Stomach (tissue), 9 donors: ENCODE measurements around the gene RPTOR. TPM values are rescaled to one million over a fixed set of nuclear protein-coding genes. Genes with fewer than 3 reads are reported as not detected.

Experiments
- DNase-seq, 2 donors: peaks; one replicate each; pipeline versions ENCODE4 v3.0.0 to v3.0.0-alpha.2; 2013 to 2019
- H3K27ac ChIP-seq, 5 donors: fragments of 200-600 bp in 4 of 5; sonication (generic) in 4 of 5; one replicate each; pipeline ENCODE4 v1.5.1; 2013 to 2019; ENCODE audit warnings: mild to moderate bottlenecking in 1 of 5, moderate library complexity in 1 of 5
- H3K27me3 ChIP-seq, 3 donors: fragments of 200-600 bp; sonication (generic); one replicate each; pipeline ENCODE4 v1.5.1; 2017 to 2019; ENCODE audit warnings: mixed run types in 1 of 3
- H3K36me3 ChIP-seq, 4 donors: fragments of 200-600 bp; sonication (generic); 1 replicate in 3 of 4; 2 replicates in 1 of 4; pipeline ENCODE4 v1.5.1; 2016 to 2019
- H3K4me1 ChIP-seq, 4 donors: fragments of 200-600 bp; sonication (generic); one replicate each; pipeline ENCODE4 v1.5.1; 2016 to 2019
- H3K4me3 ChIP-seq, 4 donors: fragments of 200-600 bp; sonication (generic) in 3 of 4; one replicate each; pipeline ENCODE4 v1.5.1; 2016 to 2019; ENCODE audit warnings: mild to moderate bottlenecking in 1 of 4
- H3K9me3 ChIP-seq, 4 donors: fragments of 200-600 bp; sonication (generic); one replicate each; pipeline ENCODE4 v1.5.1; 2016 to 2019
- EP300 ChIP-seq: sonication (generic); formaldehyde crosslinking; IDR thresholded peaks from one replicate; pipeline ENCODE4 v1.6.1; 2017; ENCODE audit warnings: antibody characterized with exemption
- POLR2A ChIP-seq, 4 donors: fragments of 450-650 bp; IDR thresholded peaks; one replicate each; pipeline ENCODE4 v1.6.1; 2016; ENCODE audit warnings: antibody characterized with exemption in 4 of 4, control low read depth in 2 of 4, mild to moderate bottlenecking in 1 of 4, moderate library complexity in 1 of 4
- POLR2AphosphoS5 ChIP-seq, 3 donors: sonication (generic); formaldehyde crosslinking; IDR thresholded peaks; one replicate each; pipeline ENCODE4 v1.6.1; 2016; ENCODE audit warnings: antibody characterized with exemption in 3 of 3
- WGBS, 5 donors: extraction: QIAGEN DNeasy Blood & Tissue Kit in 3 of 5; methylation state at CpG; one replicate each; pipeline versions ENCODE4 v1.1.5 to v1.1.7; 2013 to 2018; 5-methylcytosine and 5-hydroxymethylcytosine counted together
- intact Hi-C: fragments of 100-400 bp; cut with DNase I; formaldehyde crosslinking; loops from one replicate; pipeline ENCODE4 v1.15.1; 2023; ENCODE audit warnings: low total_unique reads
- polyA plus RNA-seq, 3 donors: library from polyadenylated mRNA; stranded (reverse); fragments of 200-250 nt; gene quantifications; one replicate each; pipeline ENCODE4 v1.2.3, GENCODE V29; 2013
- total RNA-seq, 5 donors: library from RNA; depleted of rRNA; stranded (reverse); fragments of >200 nt; gene quantifications; one replicate each; pipeline versions ENCODE4 v1.1.0 to v1.2.3, GENCODE V29; 2014 to 2016
- TF ChIP-seq, protein P1 (sequence below), 7 experiments: fragments of 450-650 bp in 4 of 7; fragments of 200-600 bp in 3 of 7; sonication (generic) in 3 of 7; IDR thresholded peaks; one replicate each; pipeline ENCODE4 v1.5.1; 2016 to 2019; ENCODE audit warnings: antibody characterized with exemption in 7 of 7, control low read depth in 2 of 7, mild to moderate bottlenecking in 1 of 7
- donor health status: healthy with polysubstance abuse.
- donor health status: Bipolar disorder and iron deficiency.
- donor health status: healthy.

RPTOR gene
- total and polyA plus RNA-seq, 8 donors, result 3.8 to 103 (median 19.3) TPM

DNA sequence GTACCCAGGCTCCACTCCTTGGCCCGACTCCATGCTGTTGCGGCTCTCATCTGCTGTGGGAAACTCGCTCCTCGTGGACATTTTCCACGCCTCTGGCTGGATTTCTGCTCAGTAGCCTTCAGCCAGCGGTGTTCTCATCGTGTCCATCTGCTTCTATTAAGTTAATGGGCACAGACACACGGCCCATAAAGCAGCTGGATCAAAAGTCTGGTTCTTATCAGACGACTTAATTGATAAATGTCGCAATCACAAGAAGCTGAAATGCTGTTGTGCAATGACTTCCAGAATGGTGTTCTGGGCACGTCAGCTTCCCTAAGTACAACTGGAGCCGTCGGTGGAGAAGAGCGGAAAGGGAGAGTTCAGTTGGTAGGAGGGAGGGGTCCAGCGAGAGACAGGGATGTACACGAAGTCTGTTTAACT lies 235.3 kb downstream of the RPTOR start:
- intact Hi-C loops, result no loop called here
- H3K9me3 ChIP-seq, result no peaks in the 10 kb centered on the region
- H3K36me3 ChIP-seq, result peaks cover 0 to 18% (median 6%) of the 10 kb centered on the region in 4 donors
- peaks cover 11 to 68% (median 35%) of the 10 kb centered on the region in 4 donors for H3K4me1 ChIP-seq
- peak overlapping the region in 3 of 5 donors; percentile 62 to 67 (median 66) for H3K27ac ChIP-seq
- H3K4me3 ChIP-seq, result no peak overlapping the region
- TF ChIP-seq, protein P1, sequence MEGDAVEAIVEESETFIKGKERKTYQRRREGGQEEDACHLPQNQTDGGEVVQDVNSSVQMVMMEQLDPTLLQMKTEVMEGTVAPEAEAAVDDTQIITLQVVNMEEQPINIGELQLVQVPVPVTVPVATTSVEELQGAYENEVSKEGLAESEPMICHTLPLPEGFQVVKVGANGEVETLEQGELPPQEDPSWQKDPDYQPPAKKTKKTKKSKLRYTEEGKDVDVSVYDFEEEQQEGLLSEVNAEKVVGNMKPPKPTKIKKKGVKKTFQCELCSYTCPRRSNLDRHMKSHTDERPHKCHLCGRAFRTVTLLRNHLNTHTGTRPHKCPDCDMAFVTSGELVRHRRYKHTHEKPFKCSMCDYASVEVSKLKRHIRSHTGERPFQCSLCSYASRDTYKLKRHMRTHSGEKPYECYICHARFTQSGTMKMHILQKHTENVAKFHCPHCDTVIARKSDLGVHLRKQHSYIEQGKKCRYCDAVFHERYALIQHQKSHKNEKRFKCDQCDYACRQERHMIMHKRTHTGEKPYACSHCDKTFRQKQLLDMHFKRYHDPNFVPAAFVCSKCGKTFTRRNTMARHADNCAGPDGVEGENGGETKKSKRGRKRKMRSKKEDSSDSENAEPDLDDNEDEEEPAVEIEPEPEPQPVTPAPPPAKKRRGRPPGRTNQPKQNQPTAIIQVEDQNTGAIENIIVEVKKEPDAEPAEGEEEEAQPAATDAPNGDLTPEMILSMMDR (IDR thresholded peaks at IDR 0.05), result no peak
- TF ChIP-seq POLR2AphosphoS5 (IDR thresholded peaks at IDR 0.05), result peak; percentile 41 to 63 (median 46)
- 58 to 67% (median 63%) methylated on average over 16 of the region's 16 CpGs for WGBS, 5 donors
- no peak for DNase-seq
- H3K27me3 ChIP-seq, result no peaks in the 10 kb centered on the region

DNA sequence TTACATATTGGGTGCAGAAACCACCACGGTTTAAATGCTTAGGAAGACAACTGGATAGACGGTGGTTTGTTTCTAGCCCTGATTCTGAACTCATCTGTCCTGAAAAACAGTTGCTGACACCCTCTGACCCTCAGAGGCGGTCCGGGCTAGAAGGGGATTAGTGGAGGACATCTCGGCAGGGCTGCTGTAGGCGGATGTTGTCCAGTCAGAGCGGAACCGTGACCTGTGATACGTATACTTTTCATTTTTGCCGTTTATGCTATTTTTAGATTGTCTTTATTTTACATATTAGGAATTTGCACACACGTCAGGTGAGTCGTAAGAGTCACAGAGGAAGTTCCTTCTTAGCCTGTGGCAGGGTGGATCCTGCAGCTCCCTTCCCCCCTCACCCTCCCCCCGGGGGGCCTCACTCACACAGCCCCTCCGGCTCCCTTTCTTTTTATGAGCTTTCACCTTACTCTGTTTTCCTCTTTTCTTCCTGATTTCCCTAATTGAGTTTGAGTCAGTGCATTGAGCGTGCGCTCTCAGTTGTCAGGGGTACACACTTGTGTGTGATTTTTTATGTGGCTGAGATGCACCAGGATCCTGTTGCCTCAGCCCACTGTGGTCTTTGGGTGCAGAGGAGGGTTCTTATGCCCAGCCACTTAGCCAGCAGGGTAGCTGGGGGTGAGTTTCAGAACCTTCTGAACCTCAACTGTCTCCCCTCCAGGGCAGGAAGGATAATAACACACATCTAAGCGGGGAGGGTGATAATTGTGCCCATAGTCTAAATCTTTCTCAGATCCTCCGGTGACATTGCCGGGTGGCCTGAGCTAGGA lies 236.0 kb downstream of the RPTOR start:
- Histone ChIP-seq H3K4me3 (no peak overlapping the region), H3K27ac (peak overlapping the region in 3 of 5 donors; percentile 62 to 67 (median 66)), H3K36me3 (peaks cover 0 to 18% (median 6%) of the 10 kb centered on the region in 4 donors), H3K27me3 (no peaks in the 10 kb centered on the region), H3K9me3 (no peaks in the 10 kb centered on the region), H3K4me1 (peaks cover 11 to 62% (median 30%) of the 10 kb centered on the region in 4 donors)
- DNase-seq, result no peak
- intact Hi-C loops, result no loop called here
- WGBS, 5 donors, result 57 to 81% (median 74%) methylated on average over 19 of the region's 19 CpGs
- no peak for TF ChIP-seq EP300
- TF ChIP-seq POLR2AphosphoS5 (IDR thresholded peaks at IDR 0.05), result no peak
- TF ChIP-seq POLR2A (IDR thresholded peaks at IDR 0.05), result no peak
- TF ChIP-seq, protein P1 (IDR thresholded peaks at IDR 0.05), result no peak

DNA sequence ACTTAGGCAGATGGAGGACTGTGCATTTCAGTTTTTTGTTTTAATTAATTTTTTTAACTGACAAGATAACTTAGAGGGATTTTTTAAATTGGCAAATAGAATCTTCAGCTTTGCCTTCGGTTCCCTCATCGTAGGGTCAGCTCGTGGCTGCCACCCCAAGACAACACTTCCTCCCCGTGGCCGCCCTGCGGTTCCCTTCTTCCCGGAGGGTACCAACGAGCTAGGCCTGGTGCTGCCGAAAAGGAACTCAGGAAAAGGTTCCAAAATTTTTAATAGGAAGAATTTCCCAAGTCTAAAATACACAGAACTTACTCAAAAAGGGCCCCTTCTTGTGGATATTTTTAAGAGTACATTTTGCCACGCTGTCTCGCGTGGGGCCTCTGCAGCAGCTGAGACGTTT lies 236.6 kb downstream of the RPTOR start:
- no peak overlapping the region for H3K4me3 ChIP-seq
- intact Hi-C loops, result no loop called here
- H3K4me1 ChIP-seq, result peaks cover 11 to 62% (median 28%) of the 10 kb centered on the region in 4 donors
- H3K36me3 ChIP-seq, result peaks cover 0 to 18% (median 6%) of the 10 kb centered on the region in 4 donors
- no peak for DNase-seq
- WGBS, 5 donors, result 58 to 86% (median 83%) methylated on average over 13 of the region's 13 CpGs
- H3K27ac ChIP-seq, result peak overlapping the region in 4 of 5 donors; percentile 5 to 67 (median 64)
- TF ChIP-seq POLR2A (IDR thresholded peaks at IDR 0.05) (no peak), POLR2AphosphoS5 (IDR thresholded peaks at IDR 0.05) (no peak), EP300 (no peak)
- TF ChIP-seq, protein P1 (IDR thresholded peaks at IDR 0.05), result no peak
- no peaks in the 10 kb centered on the region for H3K9me3 ChIP-seq
- H3K27me3 ChIP-seq, result no peaks in the 10 kb centered on the region

DNA sequence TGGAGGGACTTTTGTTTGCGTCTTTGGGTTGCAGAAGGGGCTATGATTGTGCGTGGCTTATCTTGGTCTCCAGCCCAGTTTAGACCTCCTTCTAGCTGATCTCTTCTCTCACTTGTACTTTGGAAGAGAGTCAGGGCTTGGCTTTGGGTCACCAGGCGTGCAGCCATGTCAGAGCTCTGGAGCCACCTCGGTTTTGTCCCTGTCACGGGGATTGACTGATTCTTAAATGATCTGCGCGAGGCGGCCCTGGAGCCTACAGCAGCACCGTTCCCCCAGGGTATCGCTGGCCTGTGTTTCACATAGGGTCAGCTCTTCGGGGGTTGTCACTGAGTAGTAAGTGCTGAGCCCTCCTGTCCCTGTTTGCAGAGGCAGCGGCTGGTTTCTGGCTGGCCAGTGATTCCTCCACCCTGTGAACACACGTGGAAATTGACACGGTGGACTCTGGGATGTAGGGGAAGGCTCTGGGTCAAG lies 237.2 kb downstream of the RPTOR start:
- TF ChIP-seq POLR2A (IDR thresholded peaks at IDR 0.05) (no peak), POLR2AphosphoS5 (IDR thresholded peaks at IDR 0.05) (no peak), EP300 (no peak)
- TF ChIP-seq, protein P1 (IDR thresholded peaks at IDR 0.05), result no peak
- peak overlapping the region in 3 of 5 donors; percentile 5 to 66 (median 62) for H3K27ac ChIP-seq
- intact Hi-C loops, result no loop called here
- H3K27me3 ChIP-seq, result no peaks in the 10 kb centered on the region
- peaks cover 11 to 56% (median 28%) of the 10 kb centered on the region in 4 donors for H3K4me1 ChIP-seq
- peaks cover 0 to 14% (median 2%) of the 10 kb centered on the region in 4 donors for H3K36me3 ChIP-seq
- H3K4me3 ChIP-seq, result no peak overlapping the region
- H3K9me3 ChIP-seq, result no peaks in the 10 kb centered on the region
- DNase-seq, result no peak
- WGBS, 5 donors, result 79 to 89% (median 85%) methylated on average over 6 to 14 of the region's 14 CpGs
